Stimulated activated memory B cell treated with anti-CD40 and anti-IgM and Interleukin-4, amounts not matched to agents 10 μg/mL and 1 μg/mL and 100 μg/mL, for 72 hours (primary cell): ENCODE results near the gene HTR7.

ENCODE experiments used
- ATAC-seq: fragments of 150-1000 bp; cut with Tn5 transposase; 2 replicates; pipeline ENCODE4 v1.10.0; 2021
- H3K27ac Mint-ChIP-seq: one replicate; pipeline ENCODE4 v1.8.0; 2022; ENCODE audit warnings: mild to moderate bottlenecking, mixed read lengths
- H3K27me3 Mint-ChIP-seq: one replicate; pipeline ENCODE4 v1.8.0; 2022; ENCODE audit warnings: mixed read lengths
- H3K36me3 Mint-ChIP-seq: one replicate; pipeline ENCODE4 v1.8.0; 2022; ENCODE audit warnings: mixed read lengths
- H3K4me1 Mint-ChIP-seq: one replicate; pipeline ENCODE4 v1.8.0; 2022; ENCODE audit warnings: mixed read lengths
- H3K4me3 Mint-ChIP-seq: one replicate; pipeline ENCODE4 v1.8.0; 2022; ENCODE audit warnings: mild to moderate bottlenecking, moderate library complexity, mixed read lengths
- H3K9me3 Mint-ChIP-seq: one replicate; pipeline ENCODE4 v1.8.0; 2022; ENCODE audit warnings: mixed read lengths

The HTR7 gene

DNA sequence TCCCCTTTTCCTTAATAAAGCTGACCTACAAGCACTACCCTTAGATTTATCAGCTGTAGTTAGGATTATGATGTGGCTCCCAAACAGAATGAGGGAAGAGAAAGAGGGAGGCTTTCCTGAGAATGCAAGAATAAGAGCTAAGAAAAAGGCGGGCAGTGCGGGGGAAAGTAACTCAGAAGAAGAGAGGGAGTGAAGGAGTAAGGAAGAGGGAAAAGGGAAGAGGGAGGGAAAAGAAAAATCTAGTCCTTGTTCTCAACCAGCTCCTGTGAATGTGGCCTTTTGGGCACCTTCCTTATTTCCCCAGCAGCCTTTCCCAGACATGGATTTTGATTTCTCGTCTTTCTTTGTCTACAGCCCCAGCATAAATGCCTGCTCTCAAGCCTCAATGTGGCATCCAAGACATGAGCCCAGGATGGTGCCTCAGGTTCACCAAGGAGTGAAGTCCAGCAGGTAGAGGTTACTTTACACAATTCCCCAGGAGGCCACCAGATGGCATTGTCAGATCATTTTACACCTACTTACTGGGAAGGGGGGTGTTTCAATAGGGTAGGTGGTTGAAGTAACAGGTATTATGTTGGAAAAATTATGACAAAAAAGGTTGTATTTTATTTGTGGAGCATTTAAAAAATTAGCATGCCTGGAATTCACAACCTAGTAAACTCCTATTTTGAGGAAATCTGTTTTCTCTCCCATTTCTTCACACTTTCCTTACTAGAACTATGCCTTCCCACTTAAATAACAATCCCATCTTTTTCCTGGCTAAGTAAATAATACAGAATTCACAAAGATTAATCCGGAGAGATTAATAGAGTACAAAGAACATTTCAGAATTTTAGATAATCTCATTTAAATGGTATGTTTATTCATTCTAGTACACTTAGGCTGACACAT lies 106.5 kb downstream of the HTR7 start:
- H3K27me3 Mint-ChIP-seq = peaks cover 49% of the 10 kb centered on the region
- H3K4me3 Mint-ChIP-seq = no peak overlapping the region
- H3K4me1 Mint-ChIP-seq = peaks cover 7% of the 10 kb centered on the region
- H3K36me3 Mint-ChIP-seq = no peaks in the 10 kb centered on the region
- H3K9me3 Mint-ChIP-seq = no peaks in the 10 kb centered on the region
- peak; percentile 47 for ATAC-seq
- H3K27ac Mint-ChIP-seq = no peak overlapping the region

DNA sequence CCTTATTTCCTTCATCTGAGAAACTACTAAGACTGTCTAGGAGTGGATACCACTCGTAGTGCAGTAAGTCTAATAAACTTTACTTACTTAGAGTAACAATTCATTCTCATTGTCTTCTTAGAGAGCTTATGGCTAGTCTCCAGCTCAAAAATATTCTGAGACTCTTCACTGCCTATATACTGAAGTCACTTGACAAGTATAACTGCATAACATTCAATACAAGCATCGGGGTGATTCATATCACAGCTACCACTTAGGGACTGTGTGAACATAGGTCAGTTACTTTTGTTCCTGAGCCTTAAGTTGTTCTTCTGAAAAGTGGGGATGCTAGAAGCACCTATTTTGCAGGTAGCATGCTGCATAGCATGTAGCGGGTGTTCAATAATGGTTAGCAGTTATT lies 111.0 kb downstream of the HTR7 start:
- Mint-ChIP-seq H3K4me1 (peaks cover 7% of the 10 kb centered on the region), H3K36me3 (no peaks in the 10 kb centered on the region), H3K9me3 (no peaks in the 10 kb centered on the region), H3K4me3 (no peak overlapping the region), H3K27me3 (peaks cover 38% of the 10 kb centered on the region), H3K27ac (no peak overlapping the region)
- no peak for ATAC-seq

DNA sequence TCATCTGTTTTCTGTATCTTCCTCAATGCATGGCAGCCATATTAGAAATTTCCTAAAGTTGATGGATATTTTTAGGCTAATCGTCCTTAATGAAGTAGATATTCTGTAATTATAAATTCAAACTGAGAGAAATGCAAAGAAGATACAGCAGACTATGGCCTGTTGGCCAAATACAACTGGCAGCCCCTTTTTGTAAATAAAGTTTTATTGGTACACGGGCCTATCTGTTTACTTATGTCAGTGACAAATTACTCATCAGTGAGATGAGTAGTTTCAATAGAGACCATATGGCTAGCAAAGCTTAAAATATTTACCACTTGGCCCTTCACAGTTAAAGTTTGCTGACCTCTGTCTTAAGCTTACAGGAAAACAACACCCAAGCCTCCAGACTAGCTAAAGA lies 112.3 kb downstream of the HTR7 start:
- peaks cover 25% of the 10 kb centered on the region for H3K27me3 Mint-ChIP-seq
- no peak for ATAC-seq
- H3K36me3 Mint-ChIP-seq = no peaks in the 10 kb centered on the region
- H3K4me3 Mint-ChIP-seq = no peak overlapping the region
- H3K27ac Mint-ChIP-seq = no peak overlapping the region
- H3K9me3 Mint-ChIP-seq = no peaks in the 10 kb centered on the region
- H3K4me1 Mint-ChIP-seq = peaks cover 7% of the 10 kb centered on the region

DNA sequence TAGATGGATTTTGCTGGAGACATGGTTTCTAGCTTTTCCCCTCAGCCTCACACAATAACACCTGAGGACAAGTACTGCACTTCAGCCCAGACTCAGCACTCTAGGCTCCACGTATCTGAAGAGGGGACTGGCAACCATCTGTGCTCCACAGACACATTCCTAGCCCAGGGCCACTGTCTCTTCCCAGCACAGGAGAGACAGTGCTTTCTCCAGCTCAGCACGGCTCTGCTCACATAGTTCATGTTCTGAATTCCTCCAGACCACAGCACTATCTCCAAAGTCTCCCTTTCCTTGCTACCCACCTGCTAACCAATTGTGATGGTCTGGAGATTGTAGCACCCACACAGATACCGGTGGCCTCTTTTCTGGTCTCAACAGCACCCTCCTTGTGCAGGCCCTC lies 114.5 kb downstream of the HTR7 start:
- Mint-ChIP-seq H3K27me3 (peaks cover 10% of the 10 kb centered on the region), H3K9me3 (no peaks in the 10 kb centered on the region), H3K4me1 (no peaks in the 10 kb centered on the region), H3K4me3 (no peak overlapping the region), H3K27ac (no peak overlapping the region), H3K36me3 (no peaks in the 10 kb centered on the region)
- ATAC-seq = no peak

DNA sequence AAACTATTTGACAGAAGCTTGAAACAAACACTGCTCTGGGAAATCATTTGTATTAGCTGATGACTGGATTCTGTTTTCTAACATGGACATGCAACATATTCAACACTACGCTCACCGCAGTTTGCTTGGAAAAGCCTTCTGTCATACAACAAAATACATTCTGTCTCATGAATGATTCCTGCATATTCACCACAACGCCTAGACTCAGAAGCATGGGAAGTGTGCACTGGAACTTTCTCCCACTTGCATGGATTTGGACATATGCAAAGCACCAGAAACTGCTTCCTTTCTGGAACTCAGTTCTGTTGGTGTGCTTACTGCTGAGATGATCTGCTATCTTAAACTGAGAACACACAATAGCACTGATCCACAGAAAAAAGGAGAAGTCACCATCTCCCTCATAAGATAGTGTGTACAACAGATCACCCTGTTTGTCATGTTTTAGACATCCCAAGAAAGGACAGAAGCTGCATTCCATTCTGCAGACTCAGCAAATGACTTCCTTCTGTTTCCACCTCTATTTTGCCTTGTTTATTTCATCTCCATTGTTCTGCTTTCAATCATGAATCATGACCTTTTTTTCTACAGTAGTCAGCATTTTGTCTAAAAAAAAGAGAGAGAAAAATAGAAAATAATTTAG lies 115.8 kb downstream of the HTR7 start:
- ATAC-seq = no peak
- no peaks in the 10 kb centered on the region for H3K36me3 Mint-ChIP-seq
- no peaks in the 10 kb centered on the region for H3K27me3 Mint-ChIP-seq
- no peak overlapping the region for H3K27ac Mint-ChIP-seq
- no peaks in the 10 kb centered on the region for H3K4me1 Mint-ChIP-seq
- no peaks in the 10 kb centered on the region for H3K9me3 Mint-ChIP-seq
- H3K4me3 Mint-ChIP-seq = no peak overlapping the region

DNA sequence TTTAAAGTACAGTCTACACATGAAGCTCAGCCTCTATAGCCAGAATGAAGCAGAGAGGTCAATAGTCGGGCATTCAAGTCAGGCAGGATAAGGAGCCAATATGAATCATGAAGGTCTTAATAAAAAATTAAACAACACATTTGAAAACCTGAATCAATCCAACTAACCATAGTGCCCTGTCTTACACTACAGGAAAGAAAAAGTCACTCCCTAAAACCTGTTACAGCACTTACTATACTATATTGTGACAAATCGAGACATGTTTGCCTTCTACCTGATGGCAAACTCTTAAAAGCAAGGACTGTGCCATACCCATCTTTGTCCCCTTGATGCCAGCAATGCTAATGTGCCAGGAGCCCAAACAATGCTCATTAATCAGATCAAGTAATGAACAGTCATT lies 117.6 kb downstream of the HTR7 start:
- Mint-ChIP-seq H3K4me1 (no peaks in the 10 kb centered on the region), H3K27ac (no peak overlapping the region), H3K27me3 (no peaks in the 10 kb centered on the region), H3K9me3 (no peaks in the 10 kb centered on the region), H3K36me3 (no peaks in the 10 kb centered on the region), H3K4me3 (no peak overlapping the region)
- ATAC-seq = no peak

DNA sequence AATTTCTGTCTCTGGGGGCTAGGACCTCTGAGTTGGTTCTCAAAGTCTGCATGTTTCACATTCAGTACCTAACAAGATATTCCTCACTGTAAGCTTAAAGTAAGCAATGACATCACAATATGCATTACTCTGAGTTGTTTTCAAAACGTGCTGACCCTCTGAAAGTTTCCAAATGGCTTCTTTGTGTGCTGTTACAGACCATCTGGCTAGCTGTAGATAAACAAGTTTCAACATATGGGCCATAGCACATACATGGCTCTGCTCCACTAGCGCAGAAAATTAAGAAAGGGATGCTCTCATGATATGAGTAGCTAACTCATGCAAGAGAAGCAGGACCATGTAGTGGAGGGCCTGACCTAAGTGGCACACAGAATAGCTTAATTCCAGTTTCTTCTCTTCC lies 119.0 kb downstream of the HTR7 start:
- Mint-ChIP-seq H3K4me1 (no peaks in the 10 kb centered on the region), H3K36me3 (no peaks in the 10 kb centered on the region), H3K9me3 (no peaks in the 10 kb centered on the region), H3K27ac (no peak overlapping the region), H3K27me3 (no peaks in the 10 kb centered on the region), H3K4me3 (no peak overlapping the region)
- no peak for ATAC-seq

DNA sequence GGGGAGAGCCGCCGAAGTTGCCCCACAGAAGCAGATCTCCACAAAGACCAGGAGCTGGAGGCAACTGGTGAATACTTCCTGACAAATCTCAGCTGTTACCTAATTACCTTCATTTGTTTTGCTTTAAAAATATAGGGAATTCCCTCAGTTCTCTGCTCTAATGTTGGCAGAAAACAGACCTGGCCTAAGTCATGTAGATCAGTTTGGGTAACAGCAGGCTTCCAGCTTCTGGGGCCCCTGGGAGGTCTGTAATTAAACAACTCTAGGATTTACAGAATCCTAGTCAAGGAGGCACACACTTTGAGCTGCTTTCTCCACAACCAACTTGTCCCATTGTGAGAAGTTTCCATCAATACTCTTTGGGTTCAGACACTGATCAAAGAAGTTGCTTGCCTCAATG lies 123.4 kb downstream of the HTR7 start:
- no peaks in the 10 kb centered on the region for H3K36me3 Mint-ChIP-seq
- H3K27ac Mint-ChIP-seq = no peak overlapping the region
- no peak overlapping the region for H3K4me3 Mint-ChIP-seq
- no peak for ATAC-seq
- peaks cover 9% of the 10 kb centered on the region for H3K27me3 Mint-ChIP-seq
- no peaks in the 10 kb centered on the region for H3K9me3 Mint-ChIP-seq
- no peaks in the 10 kb centered on the region for H3K4me1 Mint-ChIP-seq

DNA sequence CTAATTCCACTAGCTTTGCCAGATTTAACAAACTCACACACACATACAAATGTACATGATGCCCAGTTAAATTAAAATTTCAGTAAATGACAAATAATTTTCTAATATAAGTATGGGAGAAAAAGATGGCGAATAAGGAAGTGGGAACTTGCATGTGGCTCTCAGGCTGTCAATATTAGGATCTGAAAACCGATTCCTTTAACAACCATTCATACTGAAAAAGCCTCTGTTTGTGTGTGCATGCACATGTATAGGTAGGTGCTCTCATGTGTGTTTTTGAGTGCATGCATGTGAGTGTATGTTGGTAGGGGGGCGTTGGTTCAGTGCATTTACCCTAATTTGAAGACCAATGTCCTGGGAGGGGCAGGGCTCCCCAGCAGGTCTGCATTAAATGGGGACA lies 125.3 kb downstream of the HTR7 start:
- Mint-ChIP-seq H3K4me3 (no peak overlapping the region), H3K9me3 (no peaks in the 10 kb centered on the region), H3K4me1 (no peaks in the 10 kb centered on the region), H3K27ac (no peak overlapping the region), H3K27me3 (peaks cover 18% of the 10 kb centered on the region), H3K36me3 (no peaks in the 10 kb centered on the region)
- ATAC-seq = peak; percentile 21

DNA sequence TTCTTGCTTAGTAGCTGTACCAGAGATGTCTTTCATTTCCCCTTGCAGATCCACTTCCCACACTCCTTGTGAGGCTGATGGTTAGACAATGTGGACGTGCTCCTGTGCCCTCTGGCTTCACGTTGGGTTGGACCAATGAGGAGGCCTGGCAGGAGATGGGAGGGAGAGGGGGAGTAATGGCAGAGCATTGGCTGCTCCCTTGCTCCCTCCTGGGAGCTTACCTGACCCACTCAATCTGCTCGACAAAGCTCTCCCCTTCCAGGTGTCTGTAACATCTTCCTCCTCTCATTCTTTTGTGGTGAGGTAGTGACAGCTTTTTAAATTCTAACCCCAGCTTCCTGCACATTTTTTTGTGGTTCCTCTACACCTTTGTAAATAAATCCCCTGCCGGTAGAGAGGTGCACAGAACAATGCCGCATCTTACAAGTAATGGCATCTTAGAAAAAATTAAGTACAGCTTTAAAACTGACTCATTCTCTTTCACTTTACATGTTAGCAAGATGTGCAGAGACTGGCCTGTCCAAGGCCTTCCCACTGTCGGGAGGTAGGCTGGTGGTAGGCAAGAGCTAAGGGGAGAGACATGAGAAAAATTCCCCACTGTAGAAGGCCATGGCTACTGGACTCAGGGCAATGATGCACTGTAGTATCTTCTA lies 134.3 kb downstream of the HTR7 start:
- ATAC-seq = peak; percentile 31
- Mint-ChIP-seq H3K27ac (no peak overlapping the region), H3K27me3 (peaks cover 6% of the 10 kb centered on the region), H3K9me3 (no peaks in the 10 kb centered on the region), H3K36me3 (no peaks in the 10 kb centered on the region), H3K4me3 (no peak overlapping the region), H3K4me1 (no peaks in the 10 kb centered on the region)

DNA sequence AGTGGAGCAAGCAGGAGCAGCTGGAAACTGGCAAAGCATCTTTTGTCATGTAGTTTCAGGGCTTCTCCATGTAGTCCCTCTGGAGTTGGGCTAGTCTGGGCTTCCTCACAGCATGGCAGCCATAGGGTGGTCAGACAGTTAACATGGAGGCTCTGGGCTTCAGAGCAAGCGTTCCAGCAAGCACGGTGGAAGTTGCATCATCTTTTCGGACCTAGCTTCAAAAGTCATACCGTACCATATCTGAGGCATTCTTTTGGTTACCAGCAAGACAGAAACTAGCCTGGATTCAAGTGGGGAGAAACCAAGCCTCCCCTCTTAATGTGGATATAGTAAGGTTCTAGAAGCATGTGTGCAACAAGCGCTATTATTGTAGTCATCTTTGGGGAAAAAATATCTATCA lies 135.0 kb downstream of the HTR7 start:
- no peak overlapping the region for H3K4me3 Mint-ChIP-seq
- H3K36me3 Mint-ChIP-seq = no peaks in the 10 kb centered on the region
- no peaks in the 10 kb centered on the region for H3K27me3 Mint-ChIP-seq
- ATAC-seq = no peak
- no peak overlapping the region for H3K27ac Mint-ChIP-seq
- no peaks in the 10 kb centered on the region for H3K9me3 Mint-ChIP-seq
- H3K4me1 Mint-ChIP-seq = no peaks in the 10 kb centered on the region

DNA sequence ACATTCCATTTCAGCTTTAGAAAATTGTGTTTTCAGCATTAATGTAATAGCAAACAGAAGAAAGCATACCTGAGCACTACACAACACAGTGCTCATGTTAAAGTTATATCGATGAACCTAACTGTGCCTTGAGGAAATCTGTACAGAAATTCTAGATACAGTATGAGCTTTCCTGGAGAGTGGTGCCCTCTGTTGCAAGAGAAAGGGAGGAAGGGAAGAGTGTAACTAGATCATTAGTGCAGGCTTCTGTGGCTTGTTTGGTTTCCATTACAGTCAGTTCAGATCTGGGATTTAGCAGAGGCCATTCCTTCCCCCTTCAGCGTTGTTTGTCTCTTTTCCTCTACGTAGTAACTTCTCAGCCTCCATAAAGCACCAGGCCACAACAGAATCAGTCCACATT lies 139.7 kb downstream of the HTR7 start:
- H3K27me3 Mint-ChIP-seq = no peaks in the 10 kb centered on the region
- no peak for ATAC-seq
- H3K4me3 Mint-ChIP-seq = no peak overlapping the region
- H3K27ac Mint-ChIP-seq = no peak overlapping the region
- H3K4me1 Mint-ChIP-seq = no peaks in the 10 kb centered on the region
- no peaks in the 10 kb centered on the region for H3K36me3 Mint-ChIP-seq
- H3K9me3 Mint-ChIP-seq = no peaks in the 10 kb centered on the region

DNA sequence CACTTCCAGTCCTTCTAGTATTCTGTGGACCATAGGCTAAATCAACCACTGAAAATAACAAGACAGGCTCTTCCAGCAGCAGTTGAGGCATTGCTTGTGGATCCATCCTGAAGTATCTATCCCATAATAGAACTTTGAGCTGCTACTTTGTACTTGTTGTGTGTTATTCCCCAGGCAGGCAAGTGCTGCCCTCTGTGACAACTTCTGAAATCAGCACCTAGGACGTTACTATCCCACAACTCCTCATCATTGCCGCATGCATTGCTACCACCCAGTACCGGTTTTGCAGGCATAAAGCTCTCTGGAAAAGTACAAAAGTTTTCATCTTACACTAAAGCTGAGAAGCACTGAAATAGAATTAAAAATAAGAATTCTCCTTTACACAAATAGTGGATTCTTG lies 145.3 kb downstream of the HTR7 start:
- ATAC-seq = no peak
- H3K4me1 Mint-ChIP-seq = no peaks in the 10 kb centered on the region
- H3K36me3 Mint-ChIP-seq = no peaks in the 10 kb centered on the region
- no peaks in the 10 kb centered on the region for H3K27me3 Mint-ChIP-seq
- no peak overlapping the region for H3K4me3 Mint-ChIP-seq
- no peak overlapping the region for H3K27ac Mint-ChIP-seq
- no peaks in the 10 kb centered on the region for H3K9me3 Mint-ChIP-seq

DNA sequence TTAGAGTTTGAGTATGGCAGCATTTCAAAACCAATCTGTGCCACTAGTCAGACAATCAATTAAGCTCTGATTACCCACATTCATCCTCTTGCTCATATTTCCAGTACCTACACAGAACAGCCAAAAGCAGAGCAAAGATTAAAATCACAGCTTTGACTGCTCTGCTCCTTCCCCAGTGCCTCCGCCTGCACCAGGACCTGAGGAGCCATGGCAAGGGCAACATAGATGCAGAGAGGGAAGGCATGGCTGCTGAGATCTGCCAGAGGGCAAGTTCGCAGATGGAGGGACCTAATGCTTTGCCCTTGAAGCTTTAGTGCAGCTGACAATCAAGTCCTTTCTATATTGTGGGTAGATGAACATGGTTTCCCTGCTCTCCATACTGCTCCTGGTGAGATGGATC lies 148.1 kb downstream of the HTR7 start:
- Mint-ChIP-seq H3K27me3 (no peaks in the 10 kb centered on the region), H3K9me3 (no peaks in the 10 kb centered on the region), H3K27ac (no peak overlapping the region), H3K4me3 (no peak overlapping the region), H3K36me3 (no peaks in the 10 kb centered on the region), H3K4me1 (no peaks in the 10 kb centered on the region)
- no peak for ATAC-seq

DNA sequence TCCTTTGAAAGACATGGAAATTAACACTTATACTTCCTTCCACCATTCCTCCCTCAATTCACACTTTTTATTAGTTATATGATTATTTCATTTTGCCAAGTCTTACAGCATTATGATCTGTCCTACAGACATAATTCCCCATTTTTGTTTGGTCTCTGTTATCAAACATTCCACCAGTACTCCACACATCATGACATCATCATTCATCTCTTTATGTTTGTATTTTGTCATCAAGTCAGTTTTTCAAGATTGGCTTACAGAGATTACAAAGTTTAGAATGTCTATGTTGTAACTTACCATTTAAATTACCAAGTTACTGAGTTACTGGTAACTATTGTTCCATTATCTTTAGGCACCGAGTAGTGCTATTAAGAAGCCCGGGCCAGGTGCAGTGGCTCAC lies 150.2 kb downstream of the HTR7 start:
- H3K36me3 Mint-ChIP-seq = no peaks in the 10 kb centered on the region
- no peaks in the 10 kb centered on the region for H3K9me3 Mint-ChIP-seq
- no peaks in the 10 kb centered on the region for H3K4me1 Mint-ChIP-seq
- H3K4me3 Mint-ChIP-seq = no peak overlapping the region
- no peak for ATAC-seq
- H3K27ac Mint-ChIP-seq = no peak overlapping the region
- no peaks in the 10 kb centered on the region for H3K27me3 Mint-ChIP-seq

DNA sequence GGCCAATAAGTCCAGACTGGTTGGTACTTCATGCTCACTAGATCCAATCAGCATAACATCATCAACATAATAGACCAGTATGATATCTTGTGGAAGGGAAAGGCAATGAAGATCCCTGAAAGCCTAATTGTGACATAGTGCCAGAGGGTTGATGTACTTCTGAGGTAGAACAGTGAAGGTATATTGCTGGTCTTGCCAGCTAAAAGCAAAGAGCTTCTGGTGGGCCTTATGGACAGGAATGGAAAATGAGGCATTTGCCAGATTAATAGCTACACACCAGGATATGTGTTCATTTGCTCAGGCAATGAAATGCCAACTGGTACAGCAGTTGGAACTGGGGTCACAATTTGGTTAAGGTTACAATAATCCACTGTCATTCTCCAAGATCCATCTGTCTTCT lies 156.4 kb downstream of the HTR7 start:
- H3K36me3 Mint-ChIP-seq = no peaks in the 10 kb centered on the region
- H3K27ac Mint-ChIP-seq = no peak overlapping the region
- peaks cover 4% of the 10 kb centered on the region for H3K27me3 Mint-ChIP-seq
- H3K4me3 Mint-ChIP-seq = no peak overlapping the region
- no peaks in the 10 kb centered on the region for H3K9me3 Mint-ChIP-seq
- no peaks in the 10 kb centered on the region for H3K4me1 Mint-ChIP-seq
- ATAC-seq = no peak
